Hepatocyte (in vitro differentiated cells): ENCODE data around the gene PTPN6. TPM values are rescaled to one million over a fixed set of nuclear protein-coding genes. Genes with fewer than 3 reads are reported as not detected.

ENCODE experiments used
- DNase-seq: peaks from one replicate; pipeline ENCODE4 v3.0.0-alpha.2; 2016; ENCODE audit warnings: low spot score
- H2AFZ ChIP-seq: fragments of 200-600 bp; sonication (generic); 2 replicates; pipeline ENCODE4 v1.6.0; 2016; ENCODE audit warnings: antibody characterized with exemption, mild to moderate bottlenecking
- H3K27ac ChIP-seq: fragments of 200-600 bp; sonication (generic); 2 replicates; pipeline ENCODE4 v1.5.1; 2016; ENCODE audit warnings: mild to moderate bottlenecking
- H3K27me3 ChIP-seq: fragments of 200-600 bp; sonication (generic); 2 replicates; pipeline ENCODE4 v1.6.1; 2016
- H3K36me3 ChIP-seq: fragments of 200-600 bp; sonication (generic); replicated peaks from 2 replicates; pipeline ENCODE4 v1.5.1; 2016; ENCODE audit warnings: low read depth; ENCODE audit not compliant: insufficient read depth
- H3K4me1 ChIP-seq: fragments of 200-600 bp; sonication (generic); 2 replicates; pipeline ENCODE4 v1.5.1; 2016; ENCODE audit warnings: mild to moderate bottlenecking, moderate library complexity; ENCODE audit not compliant: insufficient read depth
- H3K4me2 ChIP-seq: fragments of 200-600 bp; sonication (generic); 2 replicates; pipeline ENCODE4 v1.6.0; 2016
- H3K4me3 ChIP-seq: fragments of 200-600 bp; sonication (generic); 2 replicates; pipeline ENCODE4 v1.5.1; 2016; ENCODE audit warnings: mild to moderate bottlenecking
- H3K79me2 ChIP-seq: fragments of 200-600 bp; sonication (generic); 2 replicates; pipeline ENCODE4 v1.6.0; 2017; ENCODE audit warnings: mild to moderate bottlenecking
- H3K9me2 ChIP-seq: fragments of 200-600 bp; sonication (generic); replicated peaks from 2 replicates; pipeline ENCODE4 v1.6.0; 2017; ENCODE audit warnings: mild to moderate bottlenecking; ENCODE audit not compliant: insufficient read depth
- H3K9me3 ChIP-seq: fragments of 200-600 bp; sonication (generic); 2 replicates; pipeline ENCODE4 v1.5.1; 2016; ENCODE audit warnings: low read depth, mild to moderate bottlenecking
- H4K20me1 ChIP-seq: fragments of 200-600 bp; sonication (generic); 2 replicates; pipeline ENCODE4 v1.6.0; 2016; ENCODE audit warnings: mild to moderate bottlenecking; ENCODE audit not compliant: insufficient read depth, poor library complexity, severe bottlenecking
- EZH2 ChIP-seq: fragments of 200-600 bp; sonication (generic); IDR thresholded peaks from 2 replicates; pipeline ENCODE4 v1.6.1; 2016; ENCODE audit warnings: antibody characterized with exemption, mild to moderate bottlenecking, borderline replicate concordance
- EZH2phosphoT487 ChIP-seq: fragments of 200-600 bp; sonication (generic); IDR thresholded peaks from one replicate; pipeline ENCODE4 v1.6.1; 2018; ENCODE audit warnings: antibody characterized with exemption, mild to moderate bottlenecking, low read depth, moderate library complexity; ENCODE audit not compliant: unreplicated experiment, severe bottlenecking
- WGBS: methylation state at CpG from one replicate; pipeline ENCODE4 v1.1.6; 2016; ENCODE audit warnings: low lambda C conversion rate; ENCODE audit errors: missing lambda C conversion rate; 5-methylcytosine and 5-hydroxymethylcytosine counted together
- polyA plus RNA-seq: library from polyadenylated mRNA; unstranded; fragments of >200 nt; fragmentation: Nextera tagmentation; extraction: Ambion mirVana; gene quantifications from 2 replicates; pipeline ENCODE4 v1.2.1, GENCODE V29; 2016
- total RNA-seq: library from RNA; depleted of rRNA; stranded (reverse); fragments of >200 nt; gene quantifications from 2 replicates; pipeline ENCODE4 v1.2.3, GENCODE V29; 2014
- TF ChIP-seq, protein P1 (sequence below): fragments of 200-600 bp; sonication (generic); IDR thresholded peaks from 2 replicates; pipeline ENCODE4 v1.5.1; 2016; ENCODE audit warnings: antibody characterized with exemption, mild to moderate bottlenecking; ENCODE audit not compliant: poor library complexity

PTPN6 gene
- total and polyA plus RNA-seq, 2 experiments from 2014 or later: 14.5 to 20.8 TPM

DNA sequence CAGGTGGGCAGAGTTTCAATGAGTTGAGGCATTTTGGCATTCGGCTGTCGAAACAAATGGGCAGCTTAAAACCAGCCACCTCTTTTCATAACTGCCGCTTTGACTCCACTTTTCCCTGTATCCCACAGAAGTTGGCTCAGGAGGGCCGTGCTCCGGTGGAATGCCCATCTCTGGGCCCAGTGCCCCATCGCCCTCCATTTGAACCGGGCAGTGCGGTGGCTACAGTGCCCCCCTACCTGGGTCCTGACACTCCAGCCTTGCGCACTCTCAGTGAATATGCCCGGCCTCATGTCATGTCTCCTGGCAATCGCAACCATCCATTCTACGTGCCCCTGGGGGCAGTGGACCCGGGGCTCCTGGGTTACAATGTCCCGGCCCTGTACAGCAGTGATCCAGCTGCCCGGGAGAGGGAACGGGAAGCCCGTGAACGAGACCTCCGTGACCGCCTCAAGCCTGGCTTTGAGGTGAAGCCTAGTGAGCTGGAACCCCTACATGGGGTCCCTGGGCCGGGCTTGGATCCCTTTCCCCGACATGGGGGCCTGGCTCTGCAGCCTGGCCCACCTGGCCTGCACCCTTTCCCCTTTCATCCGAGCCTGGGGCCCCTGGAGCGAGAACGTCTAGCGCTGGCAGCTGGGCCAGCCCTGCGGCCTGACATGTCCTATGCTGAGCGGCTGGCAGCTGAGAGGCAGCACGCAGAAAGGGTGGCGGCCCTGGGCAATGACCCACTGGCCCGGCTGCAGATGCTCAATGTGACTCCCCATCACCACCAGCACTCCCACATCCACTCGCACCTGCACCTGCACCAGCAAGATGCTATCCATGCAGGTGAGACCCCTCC is 12.6 kb upstream of the PTPN6 start:
- no peaks in the 10 kb centered on the region for H3K9me2 ChIP-seq
- H4K20me1 ChIP-seq: peaks cover 6% of the 10 kb centered on the region
- peak overlapping the region; percentile 29 for H3K27ac ChIP-seq
- no peaks in the 10 kb centered on the region for H3K36me3 ChIP-seq
- H3K4me1 ChIP-seq: peaks cover 20% of the 10 kb centered on the region
- no peak overlapping the region for H3K4me3 ChIP-seq
- H3K27me3 ChIP-seq: no peaks in the 10 kb centered on the region
- no peaks in the 10 kb centered on the region for H3K9me3 ChIP-seq
- no peak overlapping the region for H2AFZ ChIP-seq
- peak overlapping the region; percentile 64 for H3K4me2 ChIP-seq
- WGBS: 95% methylated on average over 32 of the region's 32 CpGs
- DNase-seq: no peak
- TF ChIP-seq EZH2phosphoT487: no peak
- peaks cover 39% of the 10 kb centered on the region for H3K79me2 ChIP-seq

DNA sequence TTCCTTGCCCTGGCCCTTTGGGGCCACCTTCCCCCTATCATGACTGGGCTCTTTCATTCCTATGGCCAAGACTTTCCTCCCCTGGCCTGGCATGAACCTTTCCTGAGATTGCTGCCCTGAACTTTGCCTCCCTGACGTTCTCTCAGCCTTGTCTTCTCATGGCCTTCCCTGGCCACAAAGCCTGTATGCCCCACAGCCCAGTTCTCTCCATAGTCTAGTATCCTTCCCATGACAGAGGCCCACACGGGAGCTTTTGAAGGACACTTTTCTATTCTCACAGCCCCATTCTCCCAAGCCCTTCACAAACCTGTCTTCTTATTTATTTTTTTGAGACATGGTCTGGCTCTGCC is 12.0 kb upstream of the PTPN6 start:
- no peaks in the 10 kb centered on the region for H3K36me3 ChIP-seq
- H3K9me2 ChIP-seq: no peaks in the 10 kb centered on the region
- no peak overlapping the region for H2AFZ ChIP-seq
- H3K79me2 ChIP-seq: peaks cover 33% of the 10 kb centered on the region
- 90% methylated on average over 2 of the region's 2 CpGs for WGBS
- H4K20me1 ChIP-seq: peaks cover under 1% of the 10 kb centered on the region
- H3K4me2 ChIP-seq: no peak overlapping the region
- H3K4me3 ChIP-seq: no peak overlapping the region
- no peaks in the 10 kb centered on the region for H3K27me3 ChIP-seq
- no peak for DNase-seq
- H3K9me3 ChIP-seq: no peaks in the 10 kb centered on the region
- no peak overlapping the region for H3K27ac ChIP-seq
- no peak for TF ChIP-seq EZH2phosphoT487
- TF ChIP-seq, protein P1, sequence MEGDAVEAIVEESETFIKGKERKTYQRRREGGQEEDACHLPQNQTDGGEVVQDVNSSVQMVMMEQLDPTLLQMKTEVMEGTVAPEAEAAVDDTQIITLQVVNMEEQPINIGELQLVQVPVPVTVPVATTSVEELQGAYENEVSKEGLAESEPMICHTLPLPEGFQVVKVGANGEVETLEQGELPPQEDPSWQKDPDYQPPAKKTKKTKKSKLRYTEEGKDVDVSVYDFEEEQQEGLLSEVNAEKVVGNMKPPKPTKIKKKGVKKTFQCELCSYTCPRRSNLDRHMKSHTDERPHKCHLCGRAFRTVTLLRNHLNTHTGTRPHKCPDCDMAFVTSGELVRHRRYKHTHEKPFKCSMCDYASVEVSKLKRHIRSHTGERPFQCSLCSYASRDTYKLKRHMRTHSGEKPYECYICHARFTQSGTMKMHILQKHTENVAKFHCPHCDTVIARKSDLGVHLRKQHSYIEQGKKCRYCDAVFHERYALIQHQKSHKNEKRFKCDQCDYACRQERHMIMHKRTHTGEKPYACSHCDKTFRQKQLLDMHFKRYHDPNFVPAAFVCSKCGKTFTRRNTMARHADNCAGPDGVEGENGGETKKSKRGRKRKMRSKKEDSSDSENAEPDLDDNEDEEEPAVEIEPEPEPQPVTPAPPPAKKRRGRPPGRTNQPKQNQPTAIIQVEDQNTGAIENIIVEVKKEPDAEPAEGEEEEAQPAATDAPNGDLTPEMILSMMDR: no peak
- TF ChIP-seq EZH2: no peak
- H3K4me1 ChIP-seq: peaks cover 14% of the 10 kb centered on the region

DNA sequence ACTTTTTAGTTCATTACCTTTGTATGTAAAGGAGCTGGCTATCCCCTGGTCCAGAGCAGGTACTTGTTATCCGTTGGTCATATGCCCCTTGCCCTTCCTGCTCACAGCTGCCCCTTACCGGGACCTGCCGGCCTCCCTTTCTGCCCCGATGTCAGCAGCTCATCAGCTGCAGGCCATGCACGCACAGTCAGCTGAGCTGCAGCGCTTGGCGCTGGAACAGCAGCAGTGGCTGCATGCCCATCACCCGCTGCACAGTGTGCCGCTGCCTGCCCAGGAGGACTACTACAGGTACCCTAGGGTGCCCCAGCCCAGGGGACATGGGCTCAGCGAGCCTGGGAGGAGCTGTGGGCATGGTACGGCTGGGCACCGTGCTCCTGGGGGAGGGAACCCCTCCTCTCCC is 9.9 kb upstream of the PTPN6 start:
- 98% methylated on average over 12 of the region's 12 CpGs for WGBS

DNA sequence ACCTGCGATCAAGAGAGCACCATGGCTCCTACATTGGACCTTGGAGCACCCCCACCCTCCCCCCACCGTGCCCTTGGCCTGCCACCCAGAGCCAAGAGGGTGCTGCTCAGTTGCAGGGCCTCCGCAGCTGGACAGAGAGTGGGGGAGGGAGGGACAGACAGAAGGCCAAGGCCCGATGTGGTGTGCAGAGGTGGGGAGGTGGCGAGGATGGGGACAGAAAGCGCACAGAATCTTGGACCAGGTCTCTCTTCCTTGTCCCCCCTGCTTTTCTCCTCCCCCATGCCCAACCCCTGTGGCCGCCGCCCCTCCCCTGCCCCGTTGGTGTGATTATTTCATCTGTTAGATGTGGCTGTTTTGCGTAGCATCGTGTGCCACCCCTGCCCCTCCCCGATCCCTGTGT is 9.4 kb upstream of the PTPN6 start:
- 90% methylated on average over 6 of the region's 12 CpGs for WGBS

More for the DNA sequence above, 9.9 kb upstream of the PTPN6 start:
- Histone ChIP-seq H3K9me3 (no peaks in the 10 kb centered on the region), H3K4me2 (no peak overlapping the region), H3K27me3 (no peaks in the 10 kb centered on the region), H3K4me1 (peaks cover 27% of the 10 kb centered on the region), H4K20me1 (no peaks in the 10 kb centered on the region), H3K9me2 (no peaks in the 10 kb centered on the region), H2AFZ (no peak overlapping the region), H3K79me2 (peaks cover 30% of the 10 kb centered on the region), H3K4me3 (no peak overlapping the region), H3K27ac (no peak overlapping the region), H3K36me3 (no peaks in the 10 kb centered on the region)
- DNase-seq: no peak
- TF ChIP-seq EZH2: no peak
- TF ChIP-seq, protein P1: no peak
- no peak for TF ChIP-seq EZH2phosphoT487

More for the DNA sequence above, 9.4 kb upstream of the PTPN6 start:
- Histone ChIP-seq H3K4me2 (no peak overlapping the region), H3K27me3 (no peaks in the 10 kb centered on the region), H3K4me3 (no peak overlapping the region), H4K20me1 (no peaks in the 10 kb centered on the region), H2AFZ (no peak overlapping the region), H3K4me1 (peaks cover 27% of the 10 kb centered on the region), H3K79me2 (peaks cover 29% of the 10 kb centered on the region), H3K9me2 (no peaks in the 10 kb centered on the region), H3K36me3 (no peaks in the 10 kb centered on the region), H3K9me3 (no peaks in the 10 kb centered on the region), H3K27ac (no peak overlapping the region)
- DNase-seq: no peak
- TF ChIP-seq EZH2phosphoT487: no peak
- no peak for TF ChIP-seq EZH2
- TF ChIP-seq, protein P1: no peak
